Activated B cell treated with CpG ODN at 0.5 μM for 24 hours (primary cell): ENCODE results near the gene RPL7A. TPM values are rescaled to one million over a fixed set of nuclear protein-coding genes. Genes with fewer than 3 reads are reported as not detected.

Experiments
- ATAC-seq: fragments of 200-7000 bp; cut with Tn5 transposase; one replicate; pipeline ENCODE4 v1.10.0; 2021; ENCODE audit warnings: low read depth, mild to moderate bottlenecking, moderate library complexity
- CTCF ChIA-PET: fragments of 350-600 bp; sonication (Branson Sonifier 250); formaldehyde crosslinking; loops from one replicate; lab custom pipeline; 2021; ENCODE audit warnings: antibody characterized with exemption; lab: Charles Lee
- POLR2A ChIA-PET: fragments of 350-600 bp; sonication (Branson Sonifier 250); formaldehyde crosslinking; loops from one replicate; lab custom pipeline; 2021; ENCODE audit warnings: antibody characterized with exemption; lab: Charles Lee
- DNase-seq: peaks from one replicate; pipeline ENCODE4 v3.0.0; 2022
- H3K27ac Mint-ChIP-seq: one replicate; pipeline ENCODE4 v1.8.0; 2020; ENCODE audit warnings: mixed read lengths
- H3K27me3 Mint-ChIP-seq: one replicate; pipeline ENCODE4 v1.8.0; 2021; ENCODE audit warnings: mixed read lengths
- H3K36me3 Mint-ChIP-seq: one replicate; pipeline ENCODE4 v1.8.0; 2021; ENCODE audit warnings: low read depth, mixed read lengths
- H3K4me1 Mint-ChIP-seq: one replicate; pipeline ENCODE4 v1.8.0; 2021; ENCODE audit warnings: mixed read lengths
- H3K4me3 Mint-ChIP-seq: one replicate; pipeline ENCODE4 v1.8.0; 2020; ENCODE audit warnings: mild to moderate bottlenecking, mixed read lengths
- H3K9me3 Mint-ChIP-seq: one replicate; pipeline ENCODE4 v1.8.0; 2020; ENCODE audit warnings: mixed read lengths
- CTCF ChIP-seq: fragments of 200-600 bp; IDR thresholded peaks from one replicate; pipeline ENCODE4 v1.8.0; 2022; ENCODE audit warnings: antibody characterized with exemption, mild to moderate bottlenecking
- intact Hi-C: fragments of 100-400 bp; cut with micrococcal nuclease; formaldehyde crosslinking; loops from one replicate; pipeline ENCODE4 v1.15.1; 2024
- total RNA-seq: library from RNA; stranded (reverse); gene quantifications from 2 replicates; pipeline ENCODE4 v1.2.3, GENCODE V29; 2022

The RPL7A gene
- total RNA-seq, 1 donor from 2014 or later = 3,786 TPM

DNA sequence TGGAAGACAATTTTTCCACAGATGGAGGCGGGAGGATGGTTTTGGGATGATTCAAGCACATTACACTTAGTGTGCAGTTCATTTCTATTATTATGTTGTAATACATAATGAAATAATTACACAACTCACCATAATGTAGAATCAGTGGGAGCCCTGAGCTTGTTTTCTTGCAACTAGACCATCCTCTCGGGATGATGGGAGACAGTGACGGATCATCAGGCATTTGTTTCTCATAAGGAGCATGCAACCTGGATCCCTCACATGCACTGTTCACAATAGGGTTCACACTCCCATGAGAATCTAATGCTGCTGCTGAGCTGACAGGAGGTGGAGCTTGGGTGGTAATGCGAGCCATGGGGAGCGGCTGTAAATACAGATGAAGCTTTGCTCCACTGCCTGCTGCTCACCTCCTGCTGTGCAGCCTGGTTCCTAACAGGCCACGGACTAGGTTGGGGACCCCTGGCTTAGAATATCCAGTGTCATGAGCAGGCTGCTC is 29.8 kb downstream of the RPL7A start:
- POLR2A ChIA-PET = interaction anchor here (0.7 to 2.0 kb wide), 4 partner anchors 22 to 896 kb away, joined by 3 to 10 read pairs (median 6); partner anchors contain the start of genes SURF1 and SURF2
- Mint-ChIP-seq H3K36me3 (peaks cover 7% of the 10 kb centered on the region), H3K4me1 (peaks cover 21% of the 10 kb centered on the region), H3K9me3 (no peaks in the 10 kb centered on the region), H3K27ac (no peak overlapping the region), H3K27me3 (no peaks in the 10 kb centered on the region), H3K4me3 (no peak overlapping the region)
- DNase-seq (no peak), ATAC-seq (no peak)
- intact Hi-C loops = loop anchor here (10.0 kb wide), 2 partner anchors 647 to 757 kb away; partner anchors contain the start of genes BRD3OS and WDR5
- no peak for TF ChIP-seq CTCF
- CTCF ChIA-PET = interaction anchor here (1.2 kb wide), 1 partner anchor 191 kb away, joined by 4 read pairs; no protein-coding TSS in a partner anchor

DNA sequence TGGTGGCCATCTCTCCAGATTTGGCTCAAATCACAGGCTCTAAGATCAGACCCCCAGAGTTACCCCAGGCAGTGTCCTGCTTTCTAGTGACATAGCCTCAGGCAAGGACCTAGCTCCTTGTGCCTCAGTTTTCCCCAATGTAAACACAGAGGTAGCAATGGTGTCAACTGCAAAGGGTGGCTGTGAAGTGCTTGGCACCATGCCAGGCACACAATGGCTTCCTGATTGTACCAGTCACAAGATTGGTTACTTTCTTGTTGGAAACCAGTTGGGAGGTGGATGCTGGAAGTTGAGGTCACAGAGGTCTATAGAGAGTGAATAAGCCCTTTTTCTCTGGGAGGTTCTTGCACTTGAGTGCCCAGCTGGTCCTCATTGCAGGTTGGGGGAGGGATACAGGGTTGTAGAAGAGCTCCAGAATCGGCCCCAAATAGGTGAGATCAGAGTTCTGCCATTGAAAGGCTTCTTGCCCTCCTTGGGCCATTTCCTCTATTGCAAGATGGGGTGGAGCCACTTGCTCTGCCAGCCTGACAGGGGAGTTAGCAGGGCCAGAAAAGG is 30.5 kb downstream of the RPL7A start:
- H3K36me3 Mint-ChIP-seq = peaks cover 3% of the 10 kb centered on the region
- POLR2A ChIA-PET = interaction anchor here (0.6 kb wide), 1 partner anchor 57 kb away, joined by 3 read pairs; no protein-coding TSS in a partner anchor
- no peaks in the 10 kb centered on the region for H3K27me3 Mint-ChIP-seq
- H3K27ac Mint-ChIP-seq = no peak overlapping the region
- no peak for DNase-seq
- H3K9me3 Mint-ChIP-seq = no peaks in the 10 kb centered on the region
- no peak for ATAC-seq
- no peak overlapping the region for H3K4me3 Mint-ChIP-seq
- CTCF ChIA-PET = interaction anchor here (1.0 kb wide), 1 partner anchor 30 kb away, joined by 3 read pairs; the partner anchor contains the start of genes MED22 and RPL7A
- intact Hi-C loops = loop anchor here (10.0 kb wide), 2 partner anchors 646 to 756 kb away; partner anchors contain the start of genes BRD3OS and WDR5
- H3K4me1 Mint-ChIP-seq = peaks cover 17% of the 10 kb centered on the region
- TF ChIP-seq CTCF = no peak

DNA sequence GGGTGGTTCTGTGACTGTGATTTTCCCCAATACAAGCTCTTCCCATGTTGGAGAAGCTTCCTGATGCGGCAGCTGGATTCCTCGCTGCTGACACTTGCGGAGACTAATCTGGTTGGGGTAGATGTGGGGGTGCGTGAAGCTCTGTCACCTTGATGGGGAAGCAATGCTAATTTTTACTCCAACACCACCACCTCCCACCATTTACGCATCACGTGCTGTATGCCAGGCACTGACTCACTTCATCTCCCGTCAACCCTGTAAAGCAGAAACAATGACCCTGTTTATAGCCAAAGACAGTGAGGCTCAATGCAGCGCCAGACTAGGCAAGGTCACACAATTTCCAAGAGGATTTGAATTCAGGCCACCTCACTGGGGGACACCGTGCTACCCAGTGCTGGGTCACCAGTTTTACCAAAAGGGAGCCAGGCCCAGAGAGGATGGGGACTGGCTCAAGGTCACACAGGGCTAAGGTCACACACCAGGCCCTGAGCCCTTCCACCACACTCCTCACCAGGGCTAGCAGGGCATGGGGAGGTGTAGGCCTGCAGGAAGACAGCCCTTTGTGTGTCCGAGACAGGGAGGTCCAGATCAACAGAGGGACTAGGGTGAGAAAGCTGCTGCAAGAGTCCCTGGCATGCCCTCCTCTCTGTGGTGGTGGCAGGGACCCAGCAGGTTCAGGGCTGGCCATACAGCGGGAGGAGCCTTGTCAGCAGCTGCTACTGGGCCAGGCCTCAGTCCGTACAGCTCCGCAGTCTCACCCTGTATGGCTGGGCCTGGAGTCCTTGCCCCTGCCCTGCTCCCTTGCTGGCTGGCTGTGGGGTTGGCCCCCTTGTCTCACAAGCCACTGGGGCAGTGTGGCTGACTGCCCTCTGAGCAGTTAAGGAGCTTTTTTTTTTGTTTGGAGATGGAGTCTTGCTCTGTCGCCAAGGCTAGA is 31.4 kb downstream of the RPL7A start:
- DNase-seq (no peak), ATAC-seq (no peak)
- no peaks in the 10 kb centered on the region for H3K9me3 Mint-ChIP-seq
- TF ChIP-seq CTCF = no peak
- ChIA-PET POLR2A (interaction anchor here (0.6 kb wide), 2 partner anchors 56 to 785 kb away, joined by 3 to 5 read pairs; partner anchors contain the start of gene RNU6ATAC), CTCF (interaction anchor here (0.5 to 1.0 kb wide), 3 partner anchors 13 to 49 kb away, joined by 3 read pairs; partner anchors contain the start of genes MED22 and RPL7A)
- H3K27me3 Mint-ChIP-seq = no peaks in the 10 kb centered on the region
- peaks cover 10% of the 10 kb centered on the region for H3K4me1 Mint-ChIP-seq
- H3K27ac Mint-ChIP-seq = no peak overlapping the region
- peaks cover 3% of the 10 kb centered on the region for H3K36me3 Mint-ChIP-seq
- intact Hi-C loops = loop anchor here (10.0 kb wide), 2 partner anchors 645 to 755 kb away; partner anchors contain the start of genes BRD3OS and WDR5
- no peak overlapping the region for H3K4me3 Mint-ChIP-seq

GRCh38 chr9:133380734-133381133 is 32.7 kb downstream of the RPL7A start:
- CTCF ChIA-PET = no interaction called here
- no peak for ATAC-seq

More at GRCh38 chr9:133380734-133381133, 32.7 kb downstream of the RPL7A start:
- DNase-seq = no peak
- TF ChIP-seq CTCF = no peak
- Mint-ChIP-seq H3K27me3 (no peaks in the 10 kb centered on the region), H3K9me3 (no peaks in the 10 kb centered on the region), H3K4me1 (peaks cover 3% of the 10 kb centered on the region), H3K4me3 (no peak overlapping the region), H3K27ac (no peak overlapping the region), H3K36me3 (no peaks in the 10 kb centered on the region)
- POLR2A ChIA-PET = interaction anchor here (0.6 kb wide), 1 partner anchor 79 kb away, joined by 3 read pairs; the partner anchor contains the start of gene CACFD1
- intact Hi-C loops = no loop called here
